ENCODE measurements around the gene FAM168A. TPM values are rescaled to one million over a fixed set of nuclear protein-coding genes. Genes with fewer than 3 reads are reported as not detected.

The FAM168A gene
- total RNA-seq, 2 experiments from 2014 or later, result 12.2 TPM

DNA sequence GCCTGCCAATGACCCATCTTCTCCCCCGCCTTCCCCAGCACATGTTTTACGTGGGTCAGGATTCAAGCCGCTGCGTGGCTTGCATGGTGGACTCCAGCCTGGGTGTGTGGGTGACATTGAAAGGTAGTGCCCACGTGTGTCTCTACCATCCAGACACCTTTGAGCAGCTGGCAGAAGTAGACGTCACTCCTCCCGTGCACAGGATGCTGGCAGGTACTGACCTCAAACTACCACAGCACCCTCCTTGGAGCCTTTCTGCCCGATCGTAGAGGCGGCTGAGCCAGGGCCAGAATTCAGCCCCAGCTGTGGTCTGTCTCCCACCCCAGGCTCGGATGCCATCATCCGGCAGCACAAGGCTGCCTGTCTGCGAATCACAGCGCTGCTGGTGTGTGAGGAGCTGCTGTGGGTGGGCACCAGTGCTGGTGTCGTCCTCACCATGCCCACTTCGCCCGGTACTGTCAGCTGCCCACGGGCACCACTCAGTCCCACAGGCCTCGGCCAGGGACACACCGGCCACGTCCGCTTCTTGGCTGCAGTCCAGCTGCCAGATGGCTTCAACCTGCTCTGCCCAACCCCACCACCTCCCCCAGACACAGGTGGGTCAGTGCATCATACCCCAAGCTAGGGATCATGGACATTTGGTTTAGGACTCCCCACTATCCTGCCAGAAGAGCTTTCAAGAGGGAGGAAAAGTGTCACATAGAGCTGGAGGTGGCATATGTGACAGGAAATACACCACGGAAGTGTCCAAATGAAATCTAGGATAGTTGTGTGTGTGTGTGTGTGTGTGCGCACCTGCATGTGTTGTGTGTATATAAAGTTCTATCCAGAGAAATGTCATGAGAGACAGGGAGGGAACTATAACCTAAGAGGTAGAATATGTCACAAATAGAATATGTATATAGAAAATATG, 232.3 kb downstream of the FAM168A start:
- Mint-ChIP-seq H3K27me3 (no peaks in the 10 kb centered on the region), H3K9me3 (no peaks in the 10 kb centered on the region), H3K4me3 (peak overlapping the region; percentile 13), H3K27ac (peak overlapping the region; percentile 34), H3K36me3 (no peaks in the 10 kb centered on the region), H3K4me1 (ENCODE audit: low read depth) (peaks cover 22% of the 10 kb centered on the region)
- ChIA-PET POLR2A (interaction anchor here (0.7 kb wide), 1 partner anchor 232 kb away, joined by 5 read pairs; the partner anchor contains the start of gene FAM168A), CTCF (interaction anchor here (6.4 kb wide), 1 partner anchor 15 kb away, joined by 57 read pairs; no protein-coding TSS in a partner anchor)
- intact Hi-C loops (cut with micrococcal nuclease), result no loop called here
- no peak for DNase-seq

GRCh38 chr11:73363147-73363546, 234.8 kb downstream of the FAM168A start:
- no peaks in the 10 kb centered on the region for H3K9me3 Mint-ChIP-seq
- ChIA-PET POLR2A (no interaction called here), CTCF (interaction anchor here (6.4 kb wide), 1 partner anchor 13 kb away, joined by 57 read pairs; no protein-coding TSS in a partner anchor)
- intact Hi-C loops (cut with micrococcal nuclease), result no loop called here
- no peaks in the 10 kb centered on the region for H3K36me3 Mint-ChIP-seq
- DNase-seq, result no peak
- H3K4me3 Mint-ChIP-seq, result no peak overlapping the region
- no peaks in the 10 kb centered on the region for H3K27me3 Mint-ChIP-seq
- H3K27ac Mint-ChIP-seq, result no peak overlapping the region
- peaks cover 22% of the 10 kb centered on the region for H3K4me1 Mint-ChIP-seq (ENCODE audit: low read depth)

- H3K27me3 Mint-ChIP-seq, result no peaks in the 10 kb centered on the region
- no peak overlapping the region for H3K4me3 Mint-ChIP-seq
- intact Hi-C loops (cut with micrococcal nuclease), result no loop called here
- ChIA-PET POLR2A (no interaction called here), CTCF (interaction anchor here (6.4 kb wide), 1 partner anchor 12 kb away, joined by 57 read pairs; no protein-coding TSS in a partner anchor)
- H3K9me3 Mint-ChIP-seq, result no peaks in the 10 kb centered on the region
- no peak for DNase-seq
- H3K36me3 Mint-ChIP-seq, result no peaks in the 10 kb centered on the region
- no peak overlapping the region for H3K27ac Mint-ChIP-seq
- peaks cover 15% of the 10 kb centered on the region for H3K4me1 Mint-ChIP-seq (ENCODE audit: low read depth)
Observed at GRCh38 chr11:73361953-73362776, 235.7 kb downstream of the FAM168A start.

DNA sequence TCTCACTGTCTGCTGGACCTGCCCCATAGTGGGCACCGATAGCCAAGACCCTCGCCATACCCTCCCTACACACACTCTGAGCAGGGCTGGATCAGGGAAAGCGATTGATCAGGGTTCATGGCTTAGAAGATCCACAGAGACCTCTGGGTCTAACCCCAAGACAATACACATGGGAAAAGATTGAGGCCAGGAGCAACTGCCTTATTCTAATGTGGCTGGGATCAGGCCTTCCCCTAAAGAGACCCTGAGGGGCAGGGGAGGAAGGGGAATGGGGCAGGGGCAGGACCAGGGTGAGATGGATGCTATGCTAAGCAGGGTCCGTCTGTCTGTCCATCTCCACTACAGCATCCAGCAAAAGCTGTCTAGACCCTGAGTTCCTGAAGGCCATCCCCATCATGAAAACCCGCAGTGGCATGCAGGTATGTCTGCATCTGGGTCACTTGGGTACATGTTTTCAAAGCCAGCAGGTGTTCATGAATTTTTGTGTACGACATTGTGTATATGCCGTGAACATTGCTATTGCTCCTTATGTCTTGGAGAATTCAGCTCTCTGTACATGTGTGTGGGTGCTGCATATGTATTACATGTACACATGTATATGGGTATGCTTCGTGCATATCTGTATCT, 237.1 kb downstream of the FAM168A start:
- no peak for DNase-seq
- H3K4me1 Mint-ChIP-seq (ENCODE audit: low read depth), result peaks cover 3% of the 10 kb centered on the region
- H3K36me3 Mint-ChIP-seq, result no peaks in the 10 kb centered on the region
- H3K27ac Mint-ChIP-seq, result no peak overlapping the region
- H3K9me3 Mint-ChIP-seq, result no peaks in the 10 kb centered on the region
- H3K4me3 Mint-ChIP-seq, result no peak overlapping the region
- ChIA-PET CTCF (interaction anchor here (0.6 to 2.7 kb wide), 11 partner anchors 9 to 302 kb away, joined by 3 to 50 read pairs (median 4); no protein-coding TSS in a partner anchor), POLR2A (no interaction called here)
- intact Hi-C loops (cut with micrococcal nuclease), result no loop called here
- no peaks in the 10 kb centered on the region for H3K27me3 Mint-ChIP-seq

DNA sequence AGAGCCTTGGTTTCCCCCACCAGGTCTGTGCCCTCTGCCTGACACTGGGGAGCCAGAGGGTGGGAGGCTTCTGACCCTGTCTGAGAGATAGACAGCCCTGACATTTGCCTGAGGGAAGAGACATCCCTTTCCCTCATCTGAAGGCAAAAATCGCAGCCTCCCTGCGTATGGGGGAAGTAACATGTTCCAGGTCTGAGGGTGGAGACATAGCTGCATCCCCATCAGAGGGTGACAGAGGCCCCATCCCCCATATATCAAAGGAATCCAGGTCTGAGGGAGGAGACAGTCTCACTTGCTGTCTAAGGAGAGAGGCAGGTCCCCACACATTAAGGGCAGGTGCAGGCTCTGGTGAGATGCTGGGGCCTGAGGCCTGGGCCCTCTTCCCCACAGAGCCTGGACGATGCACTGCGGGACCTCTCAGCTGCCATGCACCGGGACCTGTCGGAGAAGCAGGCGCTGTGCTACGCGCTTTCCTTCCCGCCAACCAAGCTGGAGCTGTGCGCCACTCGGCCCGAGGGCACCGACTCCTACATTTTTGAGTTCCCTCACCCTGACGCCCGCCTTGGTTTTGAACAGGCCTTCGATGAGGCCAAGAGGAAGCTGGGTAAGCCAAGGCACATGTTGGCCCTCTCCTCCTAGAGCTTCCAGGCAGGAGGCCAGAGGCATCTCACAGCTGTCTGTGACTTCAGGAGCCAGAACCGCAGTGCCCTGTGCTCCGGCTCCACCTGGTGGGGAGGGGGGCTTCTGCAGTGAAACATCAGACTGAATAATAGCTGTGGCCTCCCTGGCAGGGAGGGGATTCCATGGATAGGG, 237.8 kb downstream of the FAM168A start:
- Mint-ChIP-seq H3K36me3 (no peaks in the 10 kb centered on the region), H3K27me3 (no peaks in the 10 kb centered on the region), H3K27ac (no peak overlapping the region), H3K9me3 (no peaks in the 10 kb centered on the region), H3K4me1 (ENCODE audit: low read depth) (no peaks in the 10 kb centered on the region), H3K4me3 (no peak overlapping the region)
- ChIA-PET POLR2A (no interaction called here), CTCF (interaction anchor here (0.6 to 2.7 kb wide), 12 partner anchors 9 to 302 kb away, joined by 3 to 50 read pairs (median 4); no protein-coding TSS in a partner anchor)
- intact Hi-C loops (cut with micrococcal nuclease), result no loop called here
- DNase-seq, result peak; percentile 48

DNA sequence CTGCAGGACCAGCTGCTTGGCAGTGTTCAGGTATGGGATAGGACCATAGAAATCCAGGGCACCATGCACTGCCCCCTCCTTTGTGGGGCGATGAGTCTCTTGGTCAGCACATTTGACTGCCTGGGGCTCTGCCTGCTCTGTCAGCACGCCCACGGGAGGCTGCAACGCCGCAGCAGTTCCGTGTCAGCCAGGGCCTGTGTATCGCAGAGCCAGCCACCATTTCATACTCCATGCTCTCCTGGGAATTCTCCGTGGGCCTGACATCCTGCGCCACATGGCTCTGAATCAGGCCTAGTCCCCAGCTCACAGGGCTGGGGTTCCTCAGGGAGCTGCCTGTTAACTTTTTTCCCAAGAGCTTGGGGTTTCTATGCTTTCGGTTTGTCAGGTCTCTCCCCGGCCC, 238.6 kb downstream of the FAM168A start:
- Mint-ChIP-seq H3K27ac (no peak overlapping the region), H3K4me3 (no peak overlapping the region), H3K4me1 (ENCODE audit: low read depth) (no peaks in the 10 kb centered on the region), H3K36me3 (no peaks in the 10 kb centered on the region), H3K9me3 (no peaks in the 10 kb centered on the region), H3K27me3 (no peaks in the 10 kb centered on the region)
- no peak for DNase-seq
- POLR2A ChIA-PET, result no interaction called here
- intact Hi-C loops (cut with micrococcal nuclease), result no loop called here
- CTCF ChIA-PET, result interaction anchor here (1.2 to 2.9 kb wide), 6 partner anchors 9 to 70 kb away, joined by 3 to 50 read pairs (median 4); no protein-coding TSS in a partner anchor

DNA sequence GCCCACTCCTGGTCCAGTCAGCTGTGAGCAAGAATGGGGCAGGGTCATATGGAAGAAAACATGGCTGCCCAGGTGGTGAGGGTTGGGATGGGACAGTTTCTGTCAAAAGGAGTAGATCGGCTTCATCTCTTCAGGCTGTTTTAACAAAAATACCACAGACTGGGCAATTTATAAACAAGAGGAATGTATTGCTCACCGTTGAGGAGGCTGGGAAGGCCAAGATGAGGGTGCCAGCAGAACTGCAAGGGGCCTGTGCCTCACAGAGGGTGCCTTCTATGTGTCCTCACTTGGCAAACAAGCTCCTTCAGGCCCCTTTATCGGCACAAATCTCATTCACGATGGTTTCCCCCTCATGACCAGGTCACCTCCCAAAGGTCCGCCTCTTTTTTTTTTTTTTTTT, 239.8 kb downstream of the FAM168A start:
- intact Hi-C loops (cut with micrococcal nuclease), result no loop called here
- Mint-ChIP-seq H3K9me3 (no peaks in the 10 kb centered on the region), H3K36me3 (no peaks in the 10 kb centered on the region), H3K4me1 (ENCODE audit: low read depth) (no peaks in the 10 kb centered on the region), H3K27ac (no peak overlapping the region), H3K27me3 (no peaks in the 10 kb centered on the region), H3K4me3 (no peak overlapping the region)
- POLR2A ChIA-PET, result no interaction called here
- CTCF ChIA-PET, result interaction anchor here (1.1 to 2.9 kb wide), 4 partner anchors 17 to 303 kb away, joined by 3 to 10 read pairs (median 3); no protein-coding TSS in a partner anchor
- no peak for DNase-seq

DNA sequence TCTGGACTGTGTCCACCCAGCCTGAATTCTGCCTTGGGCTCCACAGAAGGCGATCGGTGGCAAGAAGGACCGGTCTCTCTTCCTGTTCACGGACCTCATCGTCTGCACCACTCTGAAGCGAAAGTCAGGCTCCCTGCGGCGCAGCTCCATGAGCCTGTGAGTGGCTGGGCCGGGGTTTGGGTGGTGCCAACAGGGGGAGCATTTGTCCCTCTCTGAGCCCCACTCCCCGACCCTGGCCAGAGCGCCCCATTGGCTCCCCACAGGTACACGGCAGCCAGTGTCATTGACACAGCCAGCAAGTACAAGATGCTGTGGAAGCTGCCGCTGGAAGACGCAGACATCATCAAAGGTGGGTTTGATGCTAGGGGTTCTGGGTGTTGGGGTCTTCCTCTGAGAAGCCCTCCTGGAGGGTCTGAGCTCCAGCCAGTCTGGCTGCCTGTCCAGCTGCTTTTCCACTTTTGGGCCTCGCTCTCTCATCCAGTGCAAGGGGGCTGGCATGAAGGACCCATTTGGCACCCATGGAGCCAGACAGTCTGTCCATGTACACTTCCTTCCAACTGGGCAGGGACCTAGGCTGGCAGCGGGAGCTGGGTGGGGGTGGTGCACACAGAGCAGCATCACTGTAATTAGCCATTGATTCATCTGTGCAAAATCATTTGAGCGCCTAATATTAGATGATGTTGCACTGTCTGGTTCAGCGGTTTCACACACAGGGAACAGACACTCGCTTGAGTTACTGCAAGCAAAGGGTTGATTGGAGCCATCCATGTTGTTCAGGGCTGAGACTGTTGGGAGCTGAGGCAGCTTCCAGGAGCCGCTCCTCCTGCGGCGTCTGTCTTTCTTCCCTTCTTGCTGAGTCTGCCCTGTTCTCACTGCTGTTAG, 240.7 kb downstream of the FAM168A start:
- Mint-ChIP-seq H3K27ac (no peak overlapping the region), H3K36me3 (no peaks in the 10 kb centered on the region)
- POLR2A ChIA-PET, result no interaction called here

GRCh38 chr11:73355109-73355508, 242.8 kb downstream of the FAM168A start:
- H3K27ac Mint-ChIP-seq, result no peak overlapping the region
- intact Hi-C loops (cut with micrococcal nuclease), result no loop called here
- H3K4me3 Mint-ChIP-seq, result no peak overlapping the region
- no peak for DNase-seq
- H3K4me1 Mint-ChIP-seq (ENCODE audit: low read depth), result no peaks in the 10 kb centered on the region
- no peaks in the 10 kb centered on the region for H3K27me3 Mint-ChIP-seq
- POLR2A ChIA-PET, result no interaction called here
- no peaks in the 10 kb centered on the region for H3K36me3 Mint-ChIP-seq
- no peaks in the 10 kb centered on the region for H3K9me3 Mint-ChIP-seq
- CTCF ChIA-PET, result interaction anchor here (1.3 to 6.4 kb wide), 2 partner anchors 38 to 305 kb away, joined by 5 to 108 read pairs; no protein-coding TSS in a partner anchor

More for the DNA sequence above, 240.7 kb downstream of the FAM168A start:
- CTCF ChIA-PET, result interaction anchor here (1.1 to 2.9 kb wide), 3 partner anchors 21 to 304 kb away, joined by 3 to 10 read pairs (median 3); no protein-coding TSS in a partner anchor
- no peak overlapping the region for H3K4me3 Mint-ChIP-seq
- H3K27me3 Mint-ChIP-seq, result no peaks in the 10 kb centered on the region
- intact Hi-C loops (cut with micrococcal nuclease), result no loop called here
- no peaks in the 10 kb centered on the region for H3K4me1 Mint-ChIP-seq (ENCODE audit: low read depth)
- no peaks in the 10 kb centered on the region for H3K9me3 Mint-ChIP-seq
- no peak for DNase-seq

- Mint-ChIP-seq H3K4me3 (no peak overlapping the region), H3K9me3 (no peaks in the 10 kb centered on the region), H3K27ac (no peak overlapping the region), H3K4me1 (ENCODE audit: low read depth) (no peaks in the 10 kb centered on the region), H3K27me3 (no peaks in the 10 kb centered on the region), H3K36me3 (no peaks in the 10 kb centered on the region)
- no peak for DNase-seq
- ChIA-PET POLR2A (no interaction called here), CTCF (interaction anchor here (1.4 to 6.4 kb wide), 3 partner anchors 20 to 307 kb away, joined by 5 to 108 read pairs (median 23); no protein-coding TSS in a partner anchor)
- intact Hi-C loops (cut with micrococcal nuclease), result no loop called here
Observed at GRCh38 chr11:73353422-73353821, 244.5 kb downstream of the FAM168A start.
